ENCODE data around the gene AHNAK2.

Gene AHNAK2

GRCh38 chr14:104939666-104940410, 38.3 kb downstream of the AHNAK2 start:
- no peak for DNase-seq (ENCODE audit: low spot score)

GRCh38 chr14:104938960-104939359, 39.2 kb downstream of the AHNAK2 start:
- DNase-seq (ENCODE audit: low spot score), result no peak

- DNase-seq (ENCODE audit: low spot score), result no peak
Observed at GRCh38 chr14:104938436-104938835, 39.7 kb downstream of the AHNAK2 start.

GRCh38 chr14:104937694-104938365, 40.3 kb downstream of the AHNAK2 start:
- DNase-seq (ENCODE audit: low spot score), result no peak

GRCh38 chr14:104937161-104937560, 41.0 kb downstream of the AHNAK2 start:
- DNase-seq (ENCODE audit: low spot score), result no peak

GRCh38 chr14:104936361-104937155, 41.6 kb downstream of the AHNAK2 start:
- DNase-seq (ENCODE audit: low spot score), result no peak

GRCh38 chr14:104935955-104936354, 42.2 kb downstream of the AHNAK2 start:
- no peak for DNase-seq (ENCODE audit: low spot score)

GRCh38 chr14:104935026-104935650, 43.0 kb downstream of the AHNAK2 start:
- DNase-seq (ENCODE audit: low spot score), result no peak

- peak; percentile 72 for DNase-seq (ENCODE audit: low spot score)
Observed at GRCh38 chr14:104933746-104934733, 44.1 kb downstream of the AHNAK2 start.

GRCh38 chr14:104932676-104933631, 45.2 kb downstream of the AHNAK2 start:
- DNase-seq (ENCODE audit: low spot score), result peak; percentile 94

- no peak for DNase-seq (ENCODE audit: low spot score)
Observed at GRCh38 chr14:104931771-104932675, 46.2 kb downstream of the AHNAK2 start.

- no peak for DNase-seq (ENCODE audit: low spot score)
Observed at GRCh38 chr14:104931304-104931770, 46.8 kb downstream of the AHNAK2 start.

GRCh38 chr14:104930526-104931303, 47.5 kb downstream of the AHNAK2 start:
- DNase-seq (ENCODE audit: low spot score), result no peak

- no peak for DNase-seq (ENCODE audit: low spot score)
Observed at GRCh38 chr14:104929268-104930230, 48.6 kb downstream of the AHNAK2 start.

GRCh38 chr14:104928391-104929133, 49.6 kb downstream of the AHNAK2 start:
- no peak for DNase-seq (ENCODE audit: low spot score)

- no peak for DNase-seq (ENCODE audit: low spot score)
Observed at GRCh38 chr14:104927901-104928300, 50.3 kb downstream of the AHNAK2 start.
